Stimulated activated CD4-positive, alpha-beta T cell treated with anti-CD3 and anti-CD28 coated beads, TNF-alpha, amount 100 ng/mL, for 4 hours (primary cell): ENCODE measurements around the gene PDRG1.

Experiments used
- DNase-seq, 3 experiments: peaks; one replicate each; pipeline ENCODE4 v3.0.0-alpha.2; 2020; ENCODE audit warnings: low read depth in 3 of 3

Gene PDRG1

GRCh38 chr20:31951530-31952453 is at the start of gene PDRG1:
Gene PDRG1 (minus strand): TSS chr20:31952046. CDS start chr20:31951961, 85 bp downstream.
- DNase-seq: peak; percentile 95 to 96 (median 95)

GRCh38 chr20:31998246-31998645 is 46.4 kb upstream of the PDRG1 start:
- no peak for DNase-seq

GRCh38 chr20:31996996-31997395 is 45.1 kb upstream of the PDRG1 start:
- no peak for DNase-seq

GRCh38 chr20:31992086-31992485 is 40.2 kb upstream of the PDRG1 start:
- DNase-seq: no peak

GRCh38 chr20:31991339-31991705 is 39.5 kb upstream of the PDRG1 start:
- no peak for DNase-seq

- no peak for DNase-seq
Observed at GRCh38 chr20:31990641-31991338, 38.9 kb upstream of the PDRG1 start.

- DNase-seq: no peak
Observed at GRCh38 chr20:31989030-31989645, 37.3 kb upstream of the PDRG1 start.

- DNase-seq: no peak
Observed at GRCh38 chr20:31988430-31989015, 36.7 kb upstream of the PDRG1 start.

- DNase-seq: no peak
Observed at GRCh38 chr20:31987744-31988143, 35.9 kb upstream of the PDRG1 start.

- no peak for DNase-seq
Observed at GRCh38 chr20:31984981-31985471, 33.2 kb upstream of the PDRG1 start.

GRCh38 chr20:31981784-31982183 is 29.9 kb upstream of the PDRG1 start:
- no peak for DNase-seq

GRCh38 chr20:31979713-31980426 is 28.0 kb upstream of the PDRG1 start:
- DNase-seq: no peak

GRCh38 chr20:31977080-31977479 is 25.2 kb upstream of the PDRG1 start:
- DNase-seq: no peak

GRCh38 chr20:31975874-31976273 is 24.0 kb upstream of the PDRG1 start:
- DNase-seq: no peak

- no peak for DNase-seq
Observed at GRCh38 chr20:31974951-31975487, 23.2 kb upstream of the PDRG1 start.

- no peak for DNase-seq
Observed at GRCh38 chr20:31974296-31974695, 22.4 kb upstream of the PDRG1 start.

- no peak for DNase-seq
Observed at GRCh38 chr20:31972471-31973021, 20.7 kb upstream of the PDRG1 start.

GRCh38 chr20:31969991-31970390 is 18.1 kb upstream of the PDRG1 start:
- DNase-seq: no peak

- DNase-seq: peak; percentile 52 to 67 (median 61)
Observed at GRCh38 chr20:31968291-31969126, 16.7 kb upstream of the PDRG1 start.

GRCh38 chr20:31967830-31968249 is 16.0 kb upstream of the PDRG1 start, which contains the start of gene XKR7:
Gene XKR7 (plus strand): TSS chr20:31968151. CDS start chr20:31968176, 25 bp downstream.
- no peak for DNase-seq
